ENCODE measurements around the gene KCNH4.
A peak's percentile ranks its signal among the peaks of the same experiment; 100 is the strongest.

Gene KCNH4

DNA sequence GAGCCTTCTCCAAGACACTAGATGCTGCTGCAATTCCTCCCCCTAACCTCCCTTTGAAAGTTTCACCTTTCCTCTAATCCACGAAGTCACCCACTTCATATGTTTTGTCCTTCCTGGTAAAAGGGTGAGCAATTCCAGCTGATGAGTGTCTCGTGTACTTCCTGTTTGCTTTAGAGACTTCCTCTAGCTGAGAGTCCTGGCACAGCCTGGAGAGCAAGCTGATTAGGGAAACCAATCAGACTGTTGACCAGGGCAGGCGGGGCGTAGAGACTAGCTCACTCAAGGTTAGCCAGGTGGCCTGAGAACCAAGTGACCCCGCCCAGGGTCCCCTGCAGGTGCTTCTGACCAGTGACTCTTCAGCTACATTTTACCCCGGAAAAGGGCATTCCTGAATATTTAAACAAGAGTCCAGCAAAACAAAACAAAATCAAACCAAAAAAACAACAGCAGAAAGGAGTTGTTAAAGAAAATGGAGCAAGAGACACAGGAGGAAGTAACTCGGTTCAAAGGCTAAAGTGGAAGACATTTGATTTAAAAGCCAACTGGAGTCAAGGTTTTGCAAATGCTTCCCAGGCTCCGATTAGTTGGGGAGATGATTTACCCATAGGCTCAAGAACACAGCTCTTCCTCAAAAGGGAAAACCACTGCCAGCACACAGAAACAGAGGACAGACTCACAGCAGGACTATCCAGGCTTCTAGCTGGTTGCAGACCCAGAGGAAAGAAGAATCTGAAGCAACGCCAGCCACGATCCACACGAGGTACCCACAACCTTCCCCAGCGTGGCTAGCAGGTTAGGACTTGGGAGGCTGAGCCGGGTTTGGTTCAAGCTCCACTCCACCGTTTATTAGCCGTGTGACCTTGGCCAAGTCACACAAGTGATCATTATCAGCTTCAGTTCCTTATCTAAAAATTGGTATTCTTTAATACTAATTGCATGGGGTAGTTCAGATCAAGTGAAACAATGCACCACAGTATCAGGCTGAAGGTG is 45.0 kb downstream of the KCNH4 start:
- DNase-seq: no peak

DNA sequence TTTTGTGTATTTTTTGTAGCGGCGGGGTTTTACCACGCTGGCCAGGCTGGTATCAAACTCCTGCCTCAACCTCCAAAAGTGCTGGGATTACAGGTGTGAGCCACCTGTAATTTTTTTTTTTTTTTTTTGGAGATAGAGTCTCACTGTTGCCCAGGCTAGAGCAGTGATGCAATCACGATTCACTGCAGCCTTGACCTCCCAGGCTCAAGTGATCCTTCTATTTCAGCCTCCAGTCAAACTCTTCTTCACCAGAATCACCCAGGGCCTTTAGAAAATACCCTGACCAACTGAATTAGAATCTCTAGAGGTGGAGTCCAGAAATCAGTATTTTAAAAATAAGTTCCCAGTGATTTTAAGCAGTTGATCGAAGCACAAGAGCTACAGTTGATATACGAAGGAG is 45.8 kb downstream of the KCNH4 start:
- no peak for DNase-seq

DNA sequence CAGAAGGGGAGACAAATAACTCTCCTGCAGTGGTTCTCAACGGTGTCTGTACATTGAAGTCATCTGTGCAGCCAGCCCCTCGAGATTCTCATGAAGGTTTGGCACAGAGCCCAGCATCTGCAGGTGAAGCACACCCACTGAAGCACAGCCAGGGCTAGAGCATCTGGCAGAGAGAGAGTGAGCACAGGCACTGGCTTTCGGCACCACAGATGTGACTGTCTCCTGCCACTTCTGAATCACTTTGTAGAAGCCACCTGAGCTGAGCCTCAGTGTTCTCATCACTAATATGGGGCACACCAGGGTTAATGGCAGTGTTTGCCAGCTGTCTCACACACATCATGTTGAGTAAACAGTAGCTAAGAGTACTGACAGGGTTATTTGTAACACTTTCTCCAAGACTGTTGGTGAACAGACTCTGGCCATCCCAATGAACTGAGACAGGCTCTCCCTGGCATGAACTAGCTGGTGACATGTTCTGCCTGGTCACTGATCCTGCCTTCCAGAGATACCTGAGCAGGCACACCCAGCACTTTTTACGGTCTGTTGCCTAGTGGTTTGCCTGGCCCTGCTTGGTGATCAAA is 47.4 kb downstream of the KCNH4 start:
- DNase-seq: peak; percentile 32

DNA sequence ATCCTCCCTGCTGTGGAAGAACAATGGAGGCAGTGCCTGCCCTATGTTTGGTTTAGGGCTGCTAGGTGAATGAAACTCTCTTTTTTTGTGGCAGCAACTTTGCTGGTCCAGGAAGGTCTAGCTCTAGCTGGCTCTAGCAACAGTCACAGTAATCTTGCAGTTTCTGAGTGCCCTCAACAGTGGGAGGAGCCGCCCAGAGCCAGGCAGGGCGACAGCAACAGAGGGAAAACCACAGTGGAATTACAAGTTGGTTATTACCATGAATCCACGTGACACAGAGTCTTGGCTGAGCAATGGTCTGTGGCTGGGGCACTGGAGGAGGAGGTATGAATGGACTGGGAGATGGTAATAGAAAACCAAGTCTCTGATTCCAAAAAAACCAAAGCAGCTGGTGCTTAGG is 48.0 kb downstream of the KCNH4 start:
- peak; percentile 44 for DNase-seq

DNA sequence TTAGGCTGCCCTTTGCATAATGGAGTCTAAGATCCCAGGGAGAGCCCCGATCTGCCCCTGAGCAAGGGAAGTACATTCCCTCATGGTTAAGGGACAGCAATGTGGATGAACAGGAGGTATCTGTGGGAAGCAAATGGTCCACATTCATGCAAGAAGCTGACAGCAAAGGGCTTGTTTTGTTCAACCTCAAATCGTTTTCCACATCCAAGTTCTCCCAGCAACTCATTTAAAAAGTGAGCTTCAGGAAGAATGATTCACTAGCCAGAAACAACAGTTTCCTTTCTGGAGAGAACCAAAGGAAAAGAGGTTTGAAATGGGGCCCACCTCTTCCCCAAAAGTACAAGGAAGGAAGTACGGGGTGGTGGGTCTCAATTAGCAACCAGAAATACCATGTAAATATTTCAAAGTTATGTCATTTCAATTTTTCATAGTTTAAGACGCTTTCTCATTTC is 48.9 kb downstream of the KCNH4 start:
- DNase-seq: no peak

DNA sequence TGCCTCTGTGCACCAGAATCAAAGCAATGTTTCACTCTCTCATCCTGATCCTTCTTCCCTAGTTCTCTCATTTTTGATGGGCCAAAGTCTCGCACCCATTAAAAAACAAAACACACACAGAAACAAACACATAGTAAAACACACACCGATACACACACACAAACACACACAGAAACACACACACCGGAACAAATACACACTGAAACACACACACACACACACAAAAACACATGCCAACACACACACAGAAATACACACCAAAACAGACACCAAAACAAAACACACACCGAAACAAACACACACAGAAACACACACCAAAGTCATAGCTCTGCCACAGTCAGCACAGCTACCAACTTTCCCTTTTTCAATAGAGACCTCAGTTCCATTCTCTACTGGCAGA is 49.7 kb downstream of the KCNH4 start:
- no peak for DNase-seq

DNA sequence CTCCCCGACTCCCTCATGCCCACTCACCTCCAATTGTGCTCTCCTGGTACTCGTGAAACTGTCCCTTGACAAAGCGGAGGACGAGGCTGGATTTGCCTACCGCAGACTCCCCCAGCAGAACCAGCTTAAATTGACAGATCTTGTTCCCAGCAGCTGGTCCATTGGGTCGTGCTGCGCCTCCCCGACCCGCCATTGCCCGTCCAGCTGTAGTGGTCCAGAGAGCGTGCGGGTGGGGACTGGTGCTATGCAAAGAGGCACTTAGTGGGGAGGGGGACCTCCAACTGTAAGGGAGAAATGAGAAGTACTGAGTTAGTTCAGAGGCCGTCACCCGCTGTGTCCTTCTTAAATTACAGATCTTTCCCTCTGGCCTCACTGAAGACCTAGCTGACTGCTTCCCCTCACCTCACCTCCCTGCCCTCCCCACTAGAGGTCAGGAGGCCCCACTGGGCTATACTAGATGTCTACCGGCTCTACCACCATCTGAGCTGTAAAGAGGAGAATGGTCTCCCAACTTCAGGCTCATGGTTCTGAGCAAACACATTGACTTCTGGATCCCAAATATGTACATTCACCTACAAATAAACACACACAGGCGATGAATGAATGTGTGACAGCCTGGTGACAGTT is 50.5 kb downstream of the KCNH4 start:
- no peak for DNase-seq

DNA sequence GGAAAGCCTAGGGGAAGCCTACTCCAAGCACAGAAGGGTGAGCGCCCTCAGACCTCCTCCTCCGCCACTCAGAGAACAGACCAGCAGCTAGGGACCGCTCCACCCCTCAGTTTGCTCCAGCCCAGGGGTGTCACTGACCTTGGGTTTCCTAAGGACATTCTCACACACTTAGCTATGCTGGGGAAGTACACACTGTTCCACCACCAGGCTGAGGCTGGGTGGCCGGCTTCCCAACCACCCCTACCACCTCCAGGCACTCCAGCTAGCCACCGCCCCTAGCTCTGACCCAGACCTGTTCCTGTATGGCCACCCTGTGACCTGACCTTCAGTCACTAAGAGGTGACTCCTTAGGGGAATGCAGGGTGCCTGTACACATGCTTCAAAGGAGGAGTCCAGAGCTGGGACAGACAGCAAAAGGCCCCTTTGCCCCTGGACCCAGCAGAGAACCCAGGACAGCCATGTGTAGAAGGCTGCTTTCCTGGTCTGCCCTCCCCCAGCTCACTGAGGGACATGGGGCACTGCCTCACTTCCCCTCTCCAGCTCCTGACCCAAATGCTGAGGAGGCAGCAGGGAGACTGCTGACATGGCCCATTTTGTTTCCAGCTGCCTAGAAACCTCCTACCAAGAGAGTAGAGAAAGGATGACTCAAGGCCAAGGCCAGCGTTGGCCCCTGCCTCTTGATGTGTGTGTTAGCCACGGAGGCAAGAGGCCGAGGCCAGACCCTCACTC is 51.7 kb downstream of the KCNH4 start:
- DNase-seq: no peak

DNA sequence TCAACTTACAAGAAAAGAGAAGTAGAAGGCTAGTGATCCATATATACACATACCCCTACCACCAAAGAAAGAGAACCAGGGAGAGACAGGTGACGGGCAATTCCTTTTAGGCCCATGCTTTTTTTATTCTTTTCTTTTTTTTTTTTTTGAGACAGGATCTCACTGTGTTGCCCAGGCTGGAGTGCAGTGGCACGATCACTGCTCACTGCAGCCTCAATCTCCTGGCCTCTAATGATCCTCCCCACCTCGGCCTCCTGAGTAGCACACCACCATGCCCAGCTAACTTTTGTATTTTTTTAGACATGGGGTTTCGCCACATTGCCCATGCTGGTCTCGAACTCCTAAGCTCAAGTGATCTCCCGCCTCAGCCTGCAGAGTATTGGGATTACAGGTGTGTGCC is 53.5 kb downstream of the KCNH4 start:
- DNase-seq: no peak

DNA sequence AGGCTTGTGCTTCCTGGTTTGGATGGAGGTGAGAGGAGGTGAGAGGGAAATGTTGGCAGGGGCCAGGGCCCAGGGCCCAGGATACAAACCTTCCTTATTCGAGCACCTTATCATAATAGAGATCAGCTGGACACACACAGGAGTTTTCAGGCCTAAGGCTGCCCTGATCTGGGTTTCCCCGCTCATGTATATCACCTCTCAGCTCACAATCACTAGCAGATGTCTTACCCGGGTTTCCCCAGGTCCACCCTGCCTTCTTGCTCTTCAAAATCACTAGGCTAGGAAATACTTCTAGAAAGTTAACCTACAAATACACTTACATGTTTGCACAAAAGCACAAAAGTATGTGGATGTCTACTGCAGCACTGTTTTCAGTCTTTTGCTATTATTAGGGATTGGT is 54.1 kb downstream of the KCNH4 start:
- DNase-seq: no peak

DNA sequence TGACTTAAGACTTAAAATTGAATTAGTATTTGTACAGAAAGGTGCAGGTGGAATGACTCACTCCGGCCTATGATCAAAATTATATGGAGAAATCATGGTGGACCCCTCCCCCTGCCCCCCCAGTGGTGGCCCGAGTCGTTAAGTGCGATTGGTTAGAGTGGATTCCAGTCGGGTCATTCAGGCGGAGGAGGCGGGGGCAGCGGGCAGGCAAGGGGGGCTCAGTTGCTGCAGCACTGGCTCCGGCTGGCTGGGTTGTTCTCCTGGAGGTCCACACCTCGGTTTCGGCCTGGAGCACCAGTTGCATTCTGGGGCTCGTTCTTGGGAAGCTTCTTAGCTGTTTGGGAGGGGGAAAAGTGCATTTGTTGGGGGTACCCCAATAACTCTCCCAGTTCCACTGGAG is 55.4 kb downstream of the KCNH4 start:
- DNase-seq: no peak

DNA sequence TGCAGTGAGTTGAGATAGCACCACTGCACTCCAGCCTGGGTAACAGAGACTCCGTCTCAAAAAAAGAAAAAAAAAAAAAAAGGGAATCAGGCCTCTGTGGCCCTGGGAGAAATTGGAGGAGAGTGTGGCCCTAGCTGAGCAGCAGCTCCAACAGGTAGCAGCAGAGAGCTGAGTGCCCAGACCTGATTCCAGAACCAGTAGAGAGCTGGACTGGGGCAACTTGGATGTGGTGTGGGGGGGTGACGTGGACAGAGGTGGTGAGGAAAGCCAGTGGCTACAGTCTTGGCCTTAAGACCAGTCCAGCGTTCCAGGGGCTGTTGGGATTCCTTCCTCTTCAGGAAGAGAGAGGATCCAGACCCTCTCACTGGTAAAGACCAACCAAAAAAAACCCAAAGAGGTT is 56.7 kb downstream of the KCNH4 start:
- no peak for DNase-seq

DNA sequence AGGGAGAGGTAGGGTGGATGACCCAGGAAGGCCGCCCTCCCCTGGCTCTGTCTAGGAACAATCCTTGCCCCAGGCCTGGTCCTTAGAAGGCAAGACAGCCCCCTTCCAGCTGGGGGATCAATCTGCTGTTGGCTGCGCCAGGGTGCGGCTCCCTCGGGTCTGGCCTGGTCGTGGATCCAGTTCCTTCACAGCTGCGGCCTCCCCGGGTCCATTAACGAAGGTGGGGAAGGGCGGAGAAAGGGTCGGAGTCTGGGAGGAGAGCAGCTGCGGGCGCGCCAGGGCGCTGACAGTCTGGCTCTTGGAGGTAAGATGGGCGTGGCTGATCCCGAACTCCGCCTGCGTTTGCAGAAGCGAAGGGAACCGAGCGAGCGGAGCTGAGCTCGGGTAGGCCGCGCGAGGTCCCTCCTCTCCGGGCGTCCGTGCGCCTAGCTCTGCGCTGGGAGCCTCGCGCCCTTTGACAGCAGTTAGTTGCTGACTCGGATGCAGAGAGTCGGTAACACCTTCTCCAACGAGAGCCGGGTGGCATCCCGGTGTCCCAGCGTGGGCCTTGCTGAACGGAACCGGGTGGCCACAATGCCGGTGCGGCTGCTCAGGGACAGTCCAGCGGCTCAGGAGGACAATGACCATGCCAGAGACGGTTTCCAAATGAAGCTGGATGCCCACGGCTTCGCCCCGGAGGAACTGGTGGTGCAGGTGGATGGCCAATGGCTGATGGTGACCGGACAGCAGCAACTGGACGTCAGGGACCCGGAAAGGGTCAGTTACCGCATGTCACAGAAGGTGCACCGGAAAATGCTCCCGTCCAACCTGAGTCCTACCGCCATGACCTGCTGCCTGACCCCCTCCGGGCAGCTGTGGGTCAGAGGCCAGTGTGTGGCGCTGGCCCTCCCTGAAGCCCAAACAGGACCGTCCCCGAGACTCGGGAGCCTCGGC is 58.3 kb downstream of the KCNH4 start, which contains the start of gene HSPB9:
HSPB9 (plus strand) TSS at position 434 of the 933 bp plus-strand sequence; CDS start at position 481, 47 bp downstream.
- DNase-seq: no peak

DNA sequence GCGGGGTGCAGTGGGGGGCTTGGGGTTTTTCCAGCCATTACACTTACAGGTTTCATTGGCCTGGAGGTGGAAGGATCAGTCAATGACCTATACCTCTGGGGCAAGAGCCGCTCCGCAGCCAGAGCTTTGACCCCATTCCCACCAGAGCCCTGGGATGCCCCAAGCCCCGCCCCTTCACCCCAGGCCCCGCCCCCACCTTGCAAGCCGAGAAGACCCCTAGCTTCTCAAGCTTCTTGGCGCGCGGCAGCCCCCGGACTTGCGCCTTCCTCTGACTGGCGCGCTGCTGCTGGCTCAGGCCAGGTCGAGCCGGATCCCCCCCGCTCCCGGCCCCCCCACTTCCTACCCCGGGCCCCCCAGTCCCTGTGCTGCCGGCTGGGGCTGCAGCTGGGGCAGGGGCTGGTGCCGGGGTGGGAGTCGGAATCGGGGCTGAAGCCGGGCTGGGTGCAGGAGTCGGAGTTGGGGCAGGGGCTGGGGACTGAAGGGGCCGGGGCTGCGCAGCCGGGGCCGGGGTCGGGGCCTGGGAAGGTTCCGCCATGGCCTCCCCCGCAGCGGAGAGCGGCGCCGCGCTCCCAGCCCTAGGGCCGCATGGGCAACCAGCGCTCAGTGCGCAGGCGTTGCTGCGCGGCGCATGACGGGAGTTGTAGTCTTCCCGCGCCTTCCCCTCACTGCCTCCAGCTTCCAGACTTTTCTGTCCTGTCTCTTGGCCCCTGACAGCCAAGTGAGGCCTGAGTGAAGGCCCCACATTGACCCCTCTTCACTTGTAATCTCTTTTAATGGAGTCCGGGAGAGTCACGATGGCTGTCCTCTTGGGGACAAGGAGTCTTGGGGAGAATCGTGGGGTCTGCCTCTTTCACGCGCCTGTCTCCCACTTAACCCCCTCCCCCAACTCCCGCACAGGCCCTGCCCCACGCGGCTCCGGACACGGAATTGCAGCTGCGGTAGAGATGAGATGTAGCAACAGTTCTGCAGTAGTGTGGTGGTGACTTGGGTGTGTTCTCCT is 59.9 kb downstream of the KCNH4 start, which contains the start of gene KAT2A:
KAT2A (minus strand) TSS at position 598 of the 1,000 bp plus-strand sequence; CDS start at position 535, 63 bp downstream.
- peak; percentile 80 for DNase-seq

DNA sequence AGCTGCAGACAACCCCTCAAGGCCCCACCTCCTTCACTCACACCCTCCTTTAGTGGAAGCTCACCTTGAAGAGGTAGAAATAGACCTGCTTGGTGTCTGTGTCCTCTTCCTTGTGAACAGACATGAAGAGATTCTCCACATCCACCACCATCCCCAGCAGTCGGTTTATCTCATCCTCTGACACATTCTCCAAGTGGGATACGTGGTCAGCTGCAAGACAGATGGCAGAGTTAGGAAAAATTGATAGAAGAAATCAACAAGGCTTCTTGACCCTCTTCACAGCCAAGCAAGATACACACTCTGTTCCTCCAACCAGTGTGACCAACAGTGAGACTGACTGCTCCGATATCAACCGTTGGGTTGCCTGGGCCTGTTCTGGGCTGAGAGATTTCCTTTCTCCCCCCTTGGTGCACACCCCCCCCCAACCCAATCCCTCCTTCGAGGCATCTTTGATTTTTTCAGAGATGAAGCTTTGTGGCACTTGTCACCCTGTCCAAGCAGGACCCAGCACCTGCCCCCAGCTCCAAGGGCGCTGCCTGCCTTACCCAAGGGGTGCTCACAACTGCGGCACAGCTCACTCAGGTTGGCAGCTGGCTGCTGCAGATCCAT is 60.7 kb downstream of the KCNH4 start:
- no peak for DNase-seq

DNA sequence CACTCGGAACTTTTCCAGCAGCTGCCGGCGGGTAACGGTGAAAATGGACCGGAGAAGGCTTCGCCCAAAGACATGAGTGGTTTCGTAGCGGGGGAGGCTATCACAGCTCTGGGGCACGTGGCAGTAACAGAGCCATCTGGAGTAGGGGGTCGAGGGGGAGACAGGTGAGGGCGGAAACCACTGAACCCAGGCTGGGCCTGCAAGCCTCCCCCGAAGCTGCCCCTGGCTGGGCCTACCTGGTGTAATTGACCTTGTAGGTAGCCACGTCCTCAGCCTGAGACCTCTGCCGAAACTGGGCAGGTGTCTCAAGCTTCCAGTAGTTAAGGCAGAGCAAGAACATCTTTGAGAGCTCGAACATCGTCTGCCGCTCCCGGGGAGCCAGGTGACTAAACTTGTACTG is 61.6 kb downstream of the KCNH4 start:
- no peak for DNase-seq

DNA sequence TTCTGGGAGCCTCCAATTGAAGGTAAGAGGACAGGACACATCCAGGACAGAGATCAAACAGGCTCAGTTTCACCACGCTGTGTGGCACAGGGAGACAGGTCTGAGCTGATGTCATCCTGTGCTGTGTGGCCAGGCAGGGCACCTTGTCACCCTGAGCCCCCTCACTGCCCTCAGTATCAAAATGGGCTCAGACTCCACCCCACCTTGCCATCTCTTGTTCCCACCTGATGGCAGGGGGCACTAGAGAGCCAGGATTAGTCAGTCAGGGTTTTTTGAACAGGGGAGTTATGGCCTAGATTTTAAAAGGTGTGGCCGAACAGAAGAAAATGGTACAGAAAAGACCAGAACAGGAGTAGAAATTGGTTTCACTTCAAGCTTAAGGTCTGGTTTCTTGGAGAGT is 62.4 kb downstream of the KCNH4 start:
- peak; percentile 47 for DNase-seq

DNA sequence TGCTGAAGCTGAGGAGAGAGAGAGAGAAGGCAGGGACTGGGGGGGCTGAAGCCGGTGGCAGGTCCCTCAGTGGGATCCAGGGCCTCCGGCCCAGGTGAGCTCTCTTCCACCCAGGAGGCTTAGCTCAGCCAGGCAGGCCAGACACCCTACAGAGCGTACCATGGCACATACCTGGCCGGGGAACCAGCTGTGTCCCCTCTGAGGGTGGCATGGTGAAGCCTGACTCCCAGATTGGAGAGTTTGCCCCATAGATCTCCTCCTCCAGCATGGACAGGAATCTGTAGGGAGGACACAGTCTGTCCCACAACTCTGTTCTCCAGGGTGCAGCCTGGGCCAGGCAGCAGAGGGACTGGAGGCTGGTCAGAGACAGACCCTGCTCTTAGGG is 62.8 kb downstream of the KCNH4 start:
- no peak for DNase-seq

DNA sequence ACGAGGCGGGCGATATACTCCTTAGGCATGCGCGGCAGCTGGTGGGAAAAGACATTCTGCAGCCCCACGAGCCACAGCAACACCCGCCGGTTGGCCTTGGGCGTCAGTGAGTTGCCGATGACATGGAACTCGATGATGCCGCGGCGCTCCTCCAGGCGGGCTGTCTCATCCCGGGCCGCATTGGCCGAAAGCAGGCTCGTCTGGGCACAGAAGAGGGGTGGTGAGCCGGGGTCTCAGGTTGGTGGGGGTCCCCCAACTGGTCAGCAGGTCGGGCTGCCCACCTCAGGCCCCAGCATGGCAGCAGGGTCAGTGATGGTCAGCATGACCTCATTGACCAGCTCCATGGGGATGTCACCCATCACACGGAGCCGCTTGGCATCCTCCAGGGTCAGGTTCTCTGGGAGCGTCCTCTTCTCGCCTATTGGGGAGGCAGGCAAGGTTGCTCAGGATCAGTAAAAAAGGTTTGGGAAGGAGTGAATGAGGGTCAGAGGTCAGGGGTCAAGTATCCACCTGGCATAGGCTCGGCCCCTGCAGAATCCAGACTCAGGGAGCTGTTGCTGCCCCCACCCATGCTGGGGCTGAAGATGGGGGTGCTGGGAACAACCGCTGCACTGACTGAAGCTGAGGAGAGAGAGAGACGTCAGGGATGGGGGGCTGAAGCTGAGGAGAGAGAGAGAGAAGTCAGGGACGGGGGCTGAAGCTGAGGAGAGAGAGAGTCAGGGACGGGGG is 63.4 kb downstream of the KCNH4 start:
- DNase-seq: no peak

Measured in stimulated activated CD4-positive, alpha-beta T cell treated with anti-CD3 and anti-CD28 coated beads, Interleukin-4, amount 100 ng/mL, for 24 hours (primary cell).